GM19035 (cell line): ENCODE measurements around the gene CCNA1.

Source experiments
- ATAC-seq: cut with Tn5 transposase; IDR thresholded peaks from one replicate; pipeline ENCODE4 v1.9.1; 2021; ENCODE audit not compliant: unreplicated experiment

The CCNA1 gene

DNA sequence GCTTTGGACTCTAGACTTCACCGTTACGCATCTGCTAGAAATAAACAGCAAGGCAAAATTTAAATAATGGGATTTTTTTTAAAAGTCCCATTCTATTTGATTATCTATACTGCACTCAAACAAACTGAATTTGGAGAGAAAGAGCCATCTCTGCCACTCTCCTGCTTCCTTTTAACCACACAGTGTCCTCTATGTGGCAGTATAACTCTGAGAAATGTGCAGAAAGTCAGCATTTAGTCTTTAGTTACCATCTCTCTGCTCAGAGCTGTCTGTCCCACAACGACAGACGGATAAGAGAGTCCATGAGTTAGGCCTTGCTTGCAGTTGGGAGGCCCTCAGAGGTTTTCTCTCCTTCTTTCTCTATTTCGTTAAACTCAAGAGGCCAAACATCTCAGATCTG lies 21.2 kb downstream of the CCNA1 start:
- no peak for ATAC-seq

DNA sequence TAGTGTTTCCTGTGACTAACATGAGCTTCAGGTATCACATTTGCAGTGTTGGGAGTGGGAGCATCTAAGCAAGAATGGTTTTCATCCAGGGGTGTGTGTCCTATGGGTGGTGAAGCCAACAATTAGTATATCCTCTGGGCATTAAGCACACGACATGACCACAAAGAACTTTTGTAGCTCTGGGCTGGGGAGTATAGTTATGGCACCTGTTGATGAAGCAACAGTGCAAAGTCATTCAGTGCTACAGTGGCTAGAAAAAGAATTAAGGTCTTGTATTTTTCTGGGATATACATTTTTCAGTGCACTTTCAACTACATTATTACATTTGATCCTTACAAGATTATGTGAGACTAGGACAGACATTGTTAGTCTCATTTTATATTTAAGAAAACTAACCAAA lies 21.8 kb downstream of the CCNA1 start:
- no peak for ATAC-seq

DNA sequence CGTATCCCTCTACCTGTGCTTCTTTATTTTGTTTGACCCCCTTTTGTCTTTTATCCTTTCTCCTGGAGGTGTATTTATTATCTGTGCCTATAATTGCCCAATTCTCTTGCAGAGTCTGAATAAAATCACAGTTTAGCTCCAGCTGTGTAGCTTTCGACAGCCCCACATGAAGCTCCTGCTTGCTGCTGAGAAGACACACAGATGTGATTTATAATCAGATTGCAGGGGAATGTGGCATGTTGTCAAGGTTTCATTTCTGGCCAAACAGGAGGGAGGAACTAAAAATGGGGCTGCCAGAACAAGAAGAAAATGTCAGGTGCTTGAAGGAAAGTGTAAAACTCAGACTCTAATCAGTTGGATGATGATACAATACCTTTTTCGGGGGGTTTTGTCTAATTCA lies 22.7 kb downstream of the CCNA1 start:
- no peak for ATAC-seq

DNA sequence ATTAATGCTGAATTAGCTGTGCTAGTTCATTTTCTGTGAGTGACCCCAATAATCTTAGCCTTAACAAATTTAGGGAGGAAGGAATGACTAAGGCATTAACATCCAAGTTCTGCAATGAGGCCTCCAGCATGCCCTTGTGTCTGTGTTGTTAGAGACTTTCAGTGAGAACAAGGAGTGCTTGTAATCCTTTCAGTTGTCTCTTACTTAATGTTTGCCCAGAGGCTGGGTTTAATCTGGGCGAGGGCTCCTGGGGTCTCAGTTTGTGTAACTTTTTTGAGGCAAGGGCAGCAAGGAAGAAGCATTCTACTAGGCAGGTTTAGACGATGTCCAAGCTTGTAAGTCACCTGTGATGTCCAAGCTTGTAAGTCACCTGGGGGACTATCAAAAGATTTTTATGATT lies 24.3 kb downstream of the CCNA1 start:
- ATAC-seq = no peak

DNA sequence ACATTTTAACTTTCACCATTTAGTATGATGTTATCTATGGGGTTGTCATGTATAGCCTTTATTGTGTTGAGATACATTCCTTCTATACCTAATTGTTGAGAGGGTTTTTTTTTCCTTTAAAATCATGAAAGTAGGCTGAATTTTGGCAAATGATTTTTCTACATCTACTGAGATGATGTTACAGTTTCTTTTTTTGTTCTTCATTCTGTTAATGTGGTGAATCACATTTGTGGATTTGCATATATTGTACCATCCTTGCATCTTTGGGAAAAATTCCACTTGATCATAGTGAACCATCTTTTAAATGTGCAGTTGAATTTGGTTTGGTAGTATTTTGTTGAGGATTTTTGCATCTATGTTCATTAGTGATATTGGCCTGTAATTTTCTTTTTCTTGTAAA lies 29.2 kb downstream of the CCNA1 start:
- no peak for ATAC-seq

DNA sequence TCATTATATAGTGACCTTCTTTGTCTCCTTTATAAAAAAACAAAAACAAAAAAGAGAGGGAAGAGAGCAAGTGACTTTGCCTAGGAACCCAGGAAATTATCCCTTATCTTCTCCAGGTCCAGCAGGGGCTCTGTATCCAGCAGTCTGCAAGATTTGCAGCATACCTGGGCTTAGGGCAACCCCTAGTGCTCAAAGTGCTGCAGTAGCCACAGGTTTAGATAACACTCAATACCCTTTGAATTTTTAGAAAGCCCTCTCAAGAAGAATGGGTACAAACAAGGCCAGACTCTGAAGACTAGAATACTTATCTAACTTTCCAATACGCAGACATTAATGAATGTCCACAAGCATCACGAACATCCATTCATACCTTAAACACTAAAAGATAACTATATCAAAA lies 43.2 kb downstream of the CCNA1 start:
- ATAC-seq = no peak

DNA sequence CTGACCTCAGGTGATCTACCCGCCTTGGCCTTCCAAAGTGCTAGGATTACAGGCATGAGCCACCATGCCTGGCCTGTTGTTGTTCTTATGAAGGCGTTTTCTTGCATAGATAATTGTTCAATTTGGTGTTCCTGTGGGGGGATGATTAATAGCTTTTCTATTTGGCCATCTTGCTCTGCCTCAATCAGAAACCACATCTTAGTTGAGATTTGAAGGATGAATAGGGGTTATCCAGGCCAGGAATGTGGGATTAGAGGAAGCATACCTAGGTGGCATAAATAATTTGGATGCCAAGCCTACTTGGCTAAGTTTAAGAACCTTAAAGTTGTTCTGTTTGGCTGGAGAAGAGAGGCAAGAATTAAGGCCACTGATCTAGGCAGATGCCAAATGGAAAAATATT lies 44.4 kb downstream of the CCNA1 start:
- ATAC-seq = no peak

DNA sequence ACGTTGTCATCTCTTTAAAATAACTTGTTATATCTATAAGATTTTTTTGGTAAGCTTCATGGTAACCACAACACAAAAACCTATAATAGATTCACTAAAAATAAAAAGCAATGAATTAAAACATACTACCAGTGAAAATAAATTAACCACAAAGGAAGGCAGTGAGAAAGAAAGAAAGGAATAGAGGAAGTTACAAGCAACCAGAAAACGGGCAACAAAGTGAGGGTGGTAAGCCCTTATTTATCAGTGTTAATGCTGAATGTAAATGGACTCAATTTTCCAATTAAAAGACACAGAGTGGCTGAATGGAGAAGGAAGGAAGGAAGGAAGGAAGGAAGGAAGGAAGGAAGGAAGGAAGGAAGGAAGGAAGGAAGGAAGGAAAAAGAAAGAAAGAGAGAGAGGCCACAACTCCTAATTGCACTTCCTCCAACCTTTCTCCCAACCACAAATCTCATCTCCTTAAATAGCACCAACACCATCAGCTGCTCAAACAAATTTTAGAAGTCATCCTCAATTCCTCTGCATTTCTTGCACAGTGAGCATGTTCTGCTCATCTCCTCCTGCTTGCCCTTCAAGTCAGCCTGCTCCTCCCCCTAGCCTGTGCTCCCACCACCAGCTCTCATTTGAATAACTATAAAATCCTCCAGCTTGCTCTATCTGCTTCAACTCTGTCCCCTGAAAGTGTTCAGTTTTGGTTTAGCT lies 48.6 kb downstream of the CCNA1 start:
- ATAC-seq = no peak

DNA sequence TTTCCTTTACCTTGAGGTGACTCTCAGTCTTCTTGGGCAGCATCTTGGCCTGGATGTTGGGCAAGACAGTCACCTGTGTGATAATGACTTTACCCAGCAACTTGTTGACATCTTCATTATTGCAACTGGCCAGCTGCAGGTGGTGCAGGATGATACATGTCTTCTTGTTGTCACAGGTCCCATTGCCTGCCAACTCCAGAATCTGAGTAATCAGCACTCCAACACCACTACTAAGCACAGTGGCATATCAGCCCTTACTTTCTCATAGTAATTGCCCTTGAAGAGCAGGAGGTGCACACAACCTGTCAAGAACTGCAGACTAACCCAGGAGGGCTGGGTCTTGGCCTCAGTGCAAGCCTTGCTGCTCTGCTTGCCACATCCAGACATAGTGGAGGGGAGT lies 57.8 kb downstream of the CCNA1 start:
- no peak for ATAC-seq
